Esophagus (tissue), 2 donors: ENCODE data around the gene LY6G5B. TPM values are rescaled to one million over a fixed set of nuclear protein-coding genes. Genes with fewer than 3 reads are reported as not detected.

Source experiments
- H3K27ac ChIP-seq, 2 donors: one replicate each; pipeline ENCODE4 v1.5.1; 2013; ENCODE audit warnings: low read depth in 2 of 2, mild to moderate bottlenecking in 2 of 2, inconsistent platforms in 1 of 2, low read length in 1 of 2, moderate library complexity in 1 of 2
- H3K27me3 ChIP-seq, 2 donors: one replicate each; pipeline ENCODE4 v1.6.1; 2013; ENCODE audit warnings: low read length in 2 of 2, control low read depth in 1 of 2, mild to moderate bottlenecking in 1 of 2; ENCODE audit not compliant: insufficient read depth in 2 of 2, control insufficient read depth in 1 of 2
- H3K36me3 ChIP-seq, 2 donors: one replicate each; pipeline ENCODE4 v1.6.1; 2013; ENCODE audit warnings: low read length in 1 of 2; ENCODE audit not compliant: control insufficient read depth in 2 of 2, insufficient read depth in 2 of 2
- H3K4me1 ChIP-seq, 2 donors: one replicate each; pipeline ENCODE4 v1.6.1; 2013; ENCODE audit warnings: low read length in 1 of 2; ENCODE audit not compliant: control insufficient read depth in 2 of 2, insufficient read depth in 2 of 2
- H3K4me3 ChIP-seq, 2 donors: one replicate each; pipeline ENCODE4 v1.5.1; 2013; ENCODE audit warnings: low read length in 2 of 2, mild to moderate bottlenecking in 2 of 2, low read depth in 1 of 2, moderate library complexity in 1 of 2
- H3K9me3 ChIP-seq, 2 donors: one replicate each; pipeline ENCODE4 v1.6.1; 2013; ENCODE audit warnings: mild to moderate bottlenecking in 2 of 2, low read depth in 1 of 2, low read length in 1 of 2, moderate library complexity in 1 of 2; ENCODE audit not compliant: control insufficient read depth in 2 of 2, insufficient read depth in 1 of 2
- WGBS, 2 donors: extraction: QIAGEN DNeasy Blood & Tissue Kit; methylation state at CpG; one replicate each; pipeline ENCODE4 v1.1.7; 2013; 5-methylcytosine and 5-hydroxymethylcytosine counted together
- polyA plus RNA-seq, 2 donors: library from polyadenylated mRNA; stranded (reverse); fragments of 200-250 nt; gene quantifications; one replicate each; pipeline ENCODE4 v1.2.3, GENCODE V29; 2013
- donor health status: healthy with polysubstance abuse.
- donor health status: Bipolar disorder and iron deficiency.

LY6G5B gene
- polyA plus RNA-seq, 2 donors: 5.3 to 7.4 TPM

DNA sequence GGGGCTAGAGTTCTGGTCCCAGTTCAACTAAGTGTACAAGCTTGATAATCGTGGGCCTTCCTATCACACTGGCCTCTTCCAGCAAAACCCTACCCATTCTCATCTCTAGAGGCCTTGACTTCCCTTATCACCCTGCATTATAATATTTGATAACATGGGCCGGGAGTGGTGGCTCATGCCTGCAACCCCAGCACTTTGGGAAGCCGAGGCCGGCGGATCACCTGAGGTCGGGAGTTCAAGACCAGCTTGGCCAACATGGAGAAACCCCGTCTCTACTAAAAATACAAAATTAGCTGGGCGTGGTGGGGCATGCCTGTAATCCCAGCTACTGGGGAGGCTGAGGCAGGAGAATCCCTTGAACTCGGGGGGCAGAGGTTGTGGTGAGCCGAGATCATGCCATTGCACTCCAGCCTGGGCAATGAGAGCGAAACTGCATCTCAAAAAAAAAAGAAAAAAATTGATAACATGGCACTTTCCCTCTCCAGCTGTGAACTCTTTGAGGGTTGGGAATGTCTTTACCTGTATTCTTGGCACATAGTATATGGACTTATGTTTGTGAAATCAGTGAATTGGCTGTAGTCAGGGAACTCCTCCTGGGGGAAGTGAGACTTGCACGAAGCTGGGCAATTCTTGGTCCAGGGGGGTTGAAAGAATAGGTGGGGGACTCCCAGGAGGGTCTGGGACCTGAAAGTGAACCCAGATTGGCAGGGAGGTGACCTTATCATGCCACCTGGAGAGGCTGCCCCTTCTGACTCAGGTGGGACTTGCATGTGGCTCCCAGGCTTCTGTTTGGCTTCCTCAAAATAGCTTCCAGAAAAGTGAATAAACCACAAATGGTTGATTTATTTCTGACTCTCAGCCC, 8.3 kb upstream of the LY6G5B start:
- peak overlapping the region; percentile 94 to 95 for H3K27ac ChIP-seq
- peak overlapping the region in 1 of 2 donors; percentile 88 for H3K4me3 ChIP-seq
- no peaks in the 10 kb centered on the region for H3K9me3 ChIP-seq
- H3K27me3 ChIP-seq: no peaks in the 10 kb centered on the region
- peaks cover 0 to 13% of the 10 kb centered on the region in 2 donors for H3K36me3 ChIP-seq
- H3K4me1 ChIP-seq: peaks cover 15 to 21% of the 10 kb centered on the region in 2 donors
- WGBS, 2 donors: 70 to 77% methylated on average over 12 of the region's 12 CpGs

DNA sequence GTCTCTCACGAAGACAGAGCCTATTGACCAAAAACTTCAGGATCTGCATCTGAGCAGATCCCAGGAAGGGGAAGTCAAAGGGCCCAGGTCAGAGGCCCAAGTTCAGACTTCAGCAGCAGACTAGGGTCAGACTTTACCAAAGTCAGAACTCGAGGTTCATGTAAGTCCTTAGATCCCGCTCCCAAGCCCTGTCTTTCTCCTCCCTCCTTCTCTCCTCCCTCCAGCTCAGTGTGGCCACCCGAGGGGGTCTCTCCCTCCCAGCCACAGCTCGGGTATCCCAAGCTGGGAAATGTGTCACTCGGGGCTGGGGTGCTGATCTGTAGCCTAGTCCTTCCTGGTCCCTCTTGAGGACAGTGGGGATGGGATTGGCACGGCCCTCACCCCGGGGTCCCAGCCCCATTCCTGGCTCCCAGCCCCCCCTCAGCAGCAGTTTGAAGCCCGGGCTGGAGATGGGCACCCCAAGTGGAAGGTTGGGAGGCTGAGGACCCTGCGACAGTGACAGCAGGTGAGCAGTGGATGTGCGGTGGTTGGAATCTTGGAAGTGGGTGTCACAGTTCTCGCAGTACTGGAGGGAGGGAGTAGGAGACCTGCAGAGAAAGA, 7.6 kb upstream of the LY6G5B start:
- Histone ChIP-seq H3K9me3 (no peaks in the 10 kb centered on the region), H3K27ac (peak overlapping the region in 1 of 2 donors; percentile 29), H3K4me1 (peaks cover 15 to 24% of the 10 kb centered on the region in 2 donors), H3K27me3 (no peaks in the 10 kb centered on the region), H3K36me3 (peaks cover 0 to 12% of the 10 kb centered on the region in 2 donors), H3K4me3 (no peak overlapping the region)
- WGBS, 2 donors: 85 to 90% methylated on average over 12 of the region's 12 CpGs

DNA sequence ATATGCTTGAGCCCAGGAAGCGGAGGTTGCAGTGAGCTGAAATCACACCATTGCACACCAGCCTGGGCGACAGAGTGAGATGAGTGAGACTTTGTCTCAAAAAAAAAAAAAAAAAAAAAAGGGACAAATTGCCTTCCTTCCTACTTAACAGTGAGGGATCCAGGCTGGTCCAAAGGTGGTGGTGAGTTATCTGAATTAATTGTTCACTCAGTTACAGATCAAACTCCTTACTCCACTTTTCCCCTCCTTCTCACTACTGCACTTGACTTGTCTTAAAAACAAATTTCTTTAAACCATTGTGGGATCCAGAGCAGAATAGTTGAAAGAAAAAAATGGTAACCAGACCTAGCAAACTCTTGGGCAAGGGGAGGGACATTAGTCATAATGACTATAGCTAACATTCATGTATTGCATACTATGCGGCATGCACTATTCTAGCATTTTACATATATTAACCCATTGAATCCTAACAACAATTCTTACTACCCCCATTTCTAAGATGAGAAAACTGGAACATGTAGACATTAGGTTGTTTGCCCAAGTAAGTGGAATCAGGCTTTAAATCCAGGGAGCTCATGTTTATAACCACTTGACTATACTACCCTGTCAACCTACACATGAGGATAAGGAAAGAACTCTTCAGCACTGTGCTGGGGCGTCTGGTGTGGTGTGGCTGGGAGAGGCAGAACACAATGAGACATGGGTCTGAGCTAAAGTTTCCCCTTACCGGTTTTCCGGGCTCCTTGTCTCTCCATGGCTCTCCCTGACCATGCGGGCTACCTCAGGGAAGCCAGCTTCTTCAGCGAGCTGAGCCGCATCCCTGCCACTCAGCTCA, 6.4 kb upstream of the LY6G5B start:
- Histone ChIP-seq H3K9me3 (no peaks in the 10 kb centered on the region), H3K4me3 (peak overlapping the region in 1 of 2 donors; percentile 98), H3K27ac (peak overlapping the region; percentile 99 to 100), H3K27me3 (no peaks in the 10 kb centered on the region), H3K36me3 (peaks cover 4 to 16% of the 10 kb centered on the region in 2 donors), H3K4me1 (peaks cover 13 to 25% of the 10 kb centered on the region in 2 donors)
- WGBS, 2 donors: 48 to 51% methylated on average over 9 of the region's 9 CpGs

DNA sequence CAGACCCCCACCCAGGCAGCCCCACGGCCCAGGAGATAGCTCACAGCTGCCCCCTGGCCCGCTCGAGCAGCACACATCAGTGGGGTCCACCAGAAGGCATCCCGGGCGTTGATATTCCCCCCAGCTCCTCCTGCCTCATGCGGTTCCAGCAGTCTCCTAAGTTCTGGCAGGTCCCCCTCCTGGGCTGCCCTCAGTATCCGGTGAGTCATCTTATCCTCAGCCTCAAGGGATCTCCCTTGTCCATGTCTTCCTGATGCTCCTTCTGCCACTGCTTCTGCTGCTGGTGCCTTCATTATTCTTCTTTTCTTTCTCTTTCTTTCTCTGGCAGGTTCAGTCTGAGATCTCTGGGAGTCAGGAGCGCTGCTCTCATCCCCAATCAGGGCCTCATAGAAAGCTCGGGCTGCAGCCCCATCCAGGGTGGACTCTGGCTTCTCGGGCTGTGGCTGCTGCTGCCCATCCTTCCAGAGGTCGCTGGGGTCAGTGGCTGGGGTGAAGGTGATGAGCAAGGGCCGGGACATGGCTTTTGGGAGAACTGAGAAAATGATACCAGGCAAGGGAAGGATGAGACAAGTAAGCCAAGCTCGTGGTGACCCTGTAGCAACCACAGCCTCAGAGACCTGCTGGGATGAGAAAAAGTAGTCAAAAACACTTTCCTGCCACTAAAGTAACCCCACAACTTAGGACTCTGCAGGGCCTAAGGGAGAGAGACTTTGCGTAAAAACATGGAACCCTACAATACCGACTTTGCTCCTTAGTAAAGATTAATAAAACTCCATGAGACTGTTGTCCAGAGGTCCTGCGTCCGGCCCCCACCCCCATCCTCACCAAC, 5.6 kb upstream of the LY6G5B start:
- no peaks in the 10 kb centered on the region for H3K9me3 ChIP-seq
- H3K4me3 ChIP-seq: peak overlapping the region; percentile 95 to 98
- H3K36me3 ChIP-seq: peaks cover 11 to 22% of the 10 kb centered on the region in 2 donors
- no peaks in the 10 kb centered on the region for H3K27me3 ChIP-seq
- peaks cover 10 to 21% of the 10 kb centered on the region in 2 donors for H3K4me1 ChIP-seq
- peak overlapping the region; percentile 99 to 100 for H3K27ac ChIP-seq
- WGBS, 2 donors: 11 to 15% methylated on average over 17 of the region's 17 CpGs

DNA sequence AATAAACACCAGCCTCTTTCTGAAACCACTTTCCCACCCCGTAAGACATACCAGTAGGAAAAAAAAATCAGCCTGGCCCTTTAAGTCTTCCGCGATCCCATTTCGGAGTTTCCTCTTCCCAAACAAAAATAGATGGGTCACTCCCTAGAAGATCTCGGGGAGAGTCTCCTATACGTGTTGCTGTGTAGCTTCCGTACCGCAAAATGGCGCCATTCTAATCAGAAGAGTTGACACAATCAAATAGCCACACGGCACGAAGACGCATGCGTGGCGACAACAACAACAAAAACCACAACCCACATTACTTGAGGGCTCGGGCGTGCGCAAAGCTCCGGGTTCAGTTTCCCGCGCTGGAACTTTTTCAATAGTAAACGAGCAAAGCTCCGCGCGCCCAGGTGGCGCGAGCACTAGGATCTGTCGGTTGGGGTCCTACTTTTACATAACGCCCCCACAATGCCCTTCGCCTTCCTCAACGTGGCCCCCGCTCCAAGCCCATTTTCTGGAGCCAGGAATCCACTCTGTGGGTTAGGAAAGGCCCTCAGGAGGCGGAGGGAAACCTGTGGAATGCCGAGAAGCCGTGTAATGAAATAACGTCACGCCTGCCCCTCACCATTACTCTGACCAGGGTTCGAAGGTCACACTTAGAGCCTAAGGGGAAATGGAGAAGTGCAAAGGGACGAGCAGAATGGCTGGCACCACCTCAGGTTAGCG, 4.8 kb upstream of the LY6G5B start, which contains the start of gene GPANK1:
Gene GPANK1 (minus strand): TSS at position 208 of the 711 bp plus-strand sequence. CDS start 519 bp downstream, outside the sequence.
- Histone ChIP-seq H3K4me3 (peak within 1 kb of the TSS; percentile 95 to 98), H3K27me3 (no peaks in the 10 kb centered on the region), H3K9me3 (no peaks in the 10 kb centered on the region), H3K4me1 (peaks cover 5 to 15% of the 10 kb centered on the region in 2 donors), H3K27ac (peak within 1 kb of the TSS; percentile 99 to 100), H3K36me3 (peaks cover 19 to 28% of the 10 kb centered on the region in 2 donors)
- 0% methylated on average over 39 of the region's 39 CpGs for WGBS, 2 donors

DNA sequence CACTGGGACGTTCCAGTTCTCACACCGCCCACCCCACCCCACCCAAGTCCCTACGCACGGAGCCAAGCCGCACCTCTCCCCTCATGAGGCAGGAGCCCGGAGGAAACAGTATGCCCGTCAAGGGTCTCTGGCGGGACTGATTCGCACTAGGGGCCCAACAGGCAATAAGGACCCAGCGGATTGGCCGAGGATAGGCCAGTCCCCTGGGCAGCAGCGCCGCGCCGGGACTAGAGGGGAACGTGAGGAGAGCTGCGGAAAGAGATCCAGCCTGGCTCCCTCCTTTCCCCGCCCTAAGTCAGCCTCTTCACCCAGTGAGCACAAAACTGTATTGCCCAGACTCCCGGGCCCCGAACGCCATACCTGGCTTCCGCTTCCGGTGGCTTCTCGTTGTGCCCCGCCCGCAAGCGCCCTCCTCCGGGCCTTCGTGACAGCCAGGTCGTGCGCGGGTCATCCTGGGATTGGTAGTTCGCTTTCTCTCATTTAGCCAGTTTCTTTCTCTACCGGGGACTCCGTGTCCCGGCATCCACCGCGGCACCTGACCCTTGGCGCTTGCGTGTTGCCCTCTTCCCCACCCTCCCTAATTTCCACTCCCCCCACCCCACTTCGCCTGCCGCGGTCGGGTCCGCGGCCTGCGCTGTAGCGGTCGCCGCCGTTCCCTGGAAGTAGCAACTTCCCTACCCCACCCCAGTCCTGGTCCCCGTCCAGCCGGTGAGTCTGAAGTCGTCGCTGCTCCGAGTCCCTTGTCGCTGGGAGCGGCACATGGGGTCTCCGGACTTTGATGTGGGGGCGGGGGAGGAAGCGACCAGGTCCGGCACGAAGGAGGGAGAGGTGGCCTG, 4.1 kb upstream of the LY6G5B start, which contains the start of gene CSNK2B:
Gene CSNK2B (plus strand): TSS at position 580 of the 836 bp plus-strand sequence. CDS start 752 bp downstream, outside the sequence.
- Histone ChIP-seq H3K36me3 (peaks cover 23 to 33% of the 10 kb centered on the region in 2 donors), H3K4me3 (peak within 1 kb of the TSS; percentile 95 to 98), H3K27me3 (no peaks in the 10 kb centered on the region), H3K9me3 (no peaks in the 10 kb centered on the region), H3K4me1 (peaks cover 5 to 15% of the 10 kb centered on the region in 2 donors), H3K27ac (peak within 1 kb of the TSS; percentile 99 to 100)
- 0% methylated on average over 63 of the region's 63 CpGs for WGBS, 2 donors

DNA sequence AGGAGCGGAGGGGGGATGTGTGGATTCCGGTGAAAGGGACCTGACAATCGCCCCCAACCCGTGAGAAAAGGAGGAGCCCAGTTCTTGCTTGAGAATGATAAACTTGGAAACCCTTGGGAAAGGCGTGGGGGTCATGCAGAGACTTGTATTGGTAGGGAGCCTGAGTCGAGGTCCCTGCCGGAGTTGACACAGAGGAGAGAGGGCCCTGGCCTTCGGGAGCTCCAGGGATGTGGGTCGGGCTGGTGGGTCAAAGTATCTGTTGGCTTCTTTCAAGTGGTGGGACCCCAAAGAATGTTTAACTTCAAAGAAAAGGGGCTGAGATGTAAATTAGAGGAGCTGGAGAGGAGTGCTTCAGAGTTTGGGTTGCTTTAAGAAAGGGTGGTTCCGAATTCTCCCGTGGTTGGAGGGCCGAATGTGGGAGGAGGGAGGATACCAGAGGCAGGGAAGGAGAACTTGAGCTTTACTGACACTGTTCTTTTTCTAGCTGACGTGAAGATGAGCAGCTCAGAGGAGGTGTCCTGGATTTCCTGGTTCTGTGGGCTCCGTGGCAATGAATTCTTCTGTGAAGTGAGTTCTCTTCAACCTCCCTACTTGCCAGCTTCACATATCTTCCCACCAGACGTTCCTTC, 3.3 kb upstream of the LY6G5B start:
- peaks cover 5 to 15% of the 10 kb centered on the region in 2 donors for H3K4me1 ChIP-seq
- 3% methylated on average over 15 of the region's 15 CpGs for WGBS, 2 donors
- peak overlapping the region; percentile 95 to 98 for H3K4me3 ChIP-seq
- H3K27ac ChIP-seq: peak overlapping the region; percentile 99 to 100
- H3K27me3 ChIP-seq: no peaks in the 10 kb centered on the region
- peaks cover 28 to 40% of the 10 kb centered on the region in 2 donors for H3K36me3 ChIP-seq
- H3K9me3 ChIP-seq: no peaks in the 10 kb centered on the region
